Thyroid gland (tissue), 4 donors: ENCODE measurements around the gene CDK8.

Experiments
- POLR2A ChIP-seq, 2 donors: fragments of 450-650 bp; IDR thresholded peaks; one replicate each; pipeline ENCODE4 v1.6.1; 2017; ENCODE audit warnings: antibody characterized with exemption in 2 of 2, mild to moderate bottlenecking in 2 of 2, moderate library complexity in 1 of 2
- TF ChIP-seq, protein P1 (sequence below), 6 experiments: fragments of 200-600 bp in 3 of 6; fragments of 450-650 bp in 3 of 6; sonication (generic) in 3 of 6; IDR thresholded peaks; one replicate each; pipeline ENCODE4 v1.5.1; 2016 to 2019; ENCODE audit warnings: antibody characterized with exemption in 6 of 6, mild to moderate bottlenecking in 2 of 6, inconsistent platforms in 1 of 6, moderate library complexity in 1 of 6

DNA sequence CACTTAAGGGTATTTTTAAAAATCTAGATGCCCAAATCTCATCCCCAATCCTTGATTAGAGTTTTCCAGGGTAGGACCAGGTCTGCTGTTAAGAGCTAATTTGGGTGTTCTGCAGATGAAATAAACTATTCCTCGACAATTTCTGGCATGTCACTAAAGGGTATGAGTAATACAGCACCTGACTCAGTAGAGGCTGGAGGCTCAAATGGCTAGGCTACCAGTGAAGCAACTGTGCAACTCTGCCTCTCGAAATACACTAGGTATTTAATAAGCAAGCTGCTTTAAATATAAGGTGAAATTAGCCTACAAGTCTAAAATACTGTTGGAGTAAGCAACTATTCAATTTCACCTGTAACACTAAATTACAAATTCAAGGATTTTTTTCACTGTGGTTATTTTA, 33.4 kb upstream of the CDK8 start:
- TF ChIP-seq, protein P1, sequence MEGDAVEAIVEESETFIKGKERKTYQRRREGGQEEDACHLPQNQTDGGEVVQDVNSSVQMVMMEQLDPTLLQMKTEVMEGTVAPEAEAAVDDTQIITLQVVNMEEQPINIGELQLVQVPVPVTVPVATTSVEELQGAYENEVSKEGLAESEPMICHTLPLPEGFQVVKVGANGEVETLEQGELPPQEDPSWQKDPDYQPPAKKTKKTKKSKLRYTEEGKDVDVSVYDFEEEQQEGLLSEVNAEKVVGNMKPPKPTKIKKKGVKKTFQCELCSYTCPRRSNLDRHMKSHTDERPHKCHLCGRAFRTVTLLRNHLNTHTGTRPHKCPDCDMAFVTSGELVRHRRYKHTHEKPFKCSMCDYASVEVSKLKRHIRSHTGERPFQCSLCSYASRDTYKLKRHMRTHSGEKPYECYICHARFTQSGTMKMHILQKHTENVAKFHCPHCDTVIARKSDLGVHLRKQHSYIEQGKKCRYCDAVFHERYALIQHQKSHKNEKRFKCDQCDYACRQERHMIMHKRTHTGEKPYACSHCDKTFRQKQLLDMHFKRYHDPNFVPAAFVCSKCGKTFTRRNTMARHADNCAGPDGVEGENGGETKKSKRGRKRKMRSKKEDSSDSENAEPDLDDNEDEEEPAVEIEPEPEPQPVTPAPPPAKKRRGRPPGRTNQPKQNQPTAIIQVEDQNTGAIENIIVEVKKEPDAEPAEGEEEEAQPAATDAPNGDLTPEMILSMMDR (IDR thresholded peaks at IDR 0.05) = no peak
- TF ChIP-seq POLR2A (IDR thresholded peaks at IDR 0.05) = no peak
